K562 (cell line): ENCODE data around the gene GSS. TPM values are rescaled to one million over a fixed set of nuclear protein-coding genes. Genes with fewer than 3 reads are reported as not detected.

ENCODE experiments used
- BRF1 ChIP-seq: IDR thresholded peaks from 3 replicates; pipeline ENCODE4 v1.6.1; 2011; ENCODE audit warnings: borderline replicate concordance, mild to moderate bottlenecking; ENCODE audit not compliant: insufficient read length; ENCODE audit errors: extremely low read depth
- EGR1 ChIP-seq: fragments of 450-650 bp; conservative IDR thresholded peaks from 2 replicates; pipeline ENCODE4 v1.6.1; 2017; ENCODE audit warnings: mild to moderate bottlenecking
- ELK1 ChIP-seq: sonication (generic); formaldehyde crosslinking; IDR thresholded peaks from 2 replicates; pipeline ENCODE4 v1.8.1; 2022; ENCODE audit warnings: missing genetic modification reagents
- FOSL1 ChIP-seq: fragments of 200-800 bp; sonication (Bioruptor generic); conservative IDR thresholded peaks from 2 replicates; pipeline ENCODE4 v1.6.1; 2016; ENCODE audit warnings: missing genetic modification characterization, missing compliant biosample characterization
- ILK ChIP-seq: fragments of 450-650 bp; IDR thresholded peaks from 2 replicates; pipeline ENCODE4 v1.6.1; 2016; ENCODE audit warnings: missing genetic modification characterization, low read depth, mild to moderate bottlenecking, missing compliant biosample characterization, moderate library complexity, borderline replicate concordance
- MCM5 ChIP-seq: fragments of 450-650 bp; IDR thresholded peaks from 2 replicates; pipeline ENCODE4 v1.6.1; 2016; ENCODE audit warnings: low read depth
- NBN ChIP-seq: fragments of 450-650 bp; IDR thresholded peaks from 2 replicates; pipeline ENCODE4 v1.6.1; 2016; ENCODE audit warnings: low read depth, mild to moderate bottlenecking
- TRIM24 ChIP-seq, 2 experiments: fragments of 450-650 bp; IDR thresholded peaks; 2 replicates each; pipeline ENCODE4 v1.6.1; 2016
- ZNF274 ChIP-seq: IDR thresholded peaks from 2 replicates; pipeline ENCODE4 v1.6.1; 2011; ENCODE audit warnings: low read depth, mild to moderate bottlenecking, low read length, moderate library complexity, borderline replicate concordance
- ZNF407 ChIP-seq: fragments of 450-650 bp; IDR thresholded peaks from 2 replicates; pipeline ENCODE4 v1.6.1; 2016; ENCODE audit warnings: low read depth
- ZNF57 ChIP-seq: fragments of 450-650 bp; formaldehyde crosslinking; IDR thresholded peaks from 2 replicates; pipeline ENCODE4 v1.4.0; 2020; ENCODE audit warnings: mild to moderate bottlenecking, moderate library complexity
- ZNF639 ChIP-seq, 2 experiments: fragments of 200-800 bp in 1 of 2; sonication (Bioruptor generic) in 1 of 2; sonication (generic) in 1 of 2; formaldehyde crosslinking in 1 of 2; IDR thresholded peaks in 1 of 2; conservative IDR thresholded peaks in 1 of 2; 2 replicates each; pipeline versions ENCODE4 v1.5.0 to v1.6.1; 2016 to 2020; ENCODE audit warnings: missing compliant biosample characterization in 1 of 2, missing genetic modification characterization in 1 of 2, missing genetic modification reagents in 1 of 2
- polyA plus RNA-seq, 8 experiments: library from polyadenylated mRNA; depleted of rRNA in 4 of 8; stranded (reverse) in 5 of 8; unstranded in 3 of 8; fragments of >200 nt; fragmentation: Nextera tagmentation in 2 of 8; fragmentation: Illumina TruSeq in 1 of 8; extraction: Ambion mirVana in 2 of 8; extraction: Trizol in 1 of 8; gene quantifications; 2 replicates each; pipeline versions ENCODE4 v1.2.1 to v1.2.3, GENCODE V29; 2011 to 2014; ENCODE audit warnings: inconsistent platforms in 1 of 8, missing spikeins in 1 of 8
- total RNA-seq, 7 experiments: library from RNA; depleted of rRNA in 6 of 7; stranded (reverse); fragments of >200 nt in 6 of 7; fragmentation: Illumina TruSeq in 2 of 7; extraction: Trizol in 2 of 7; gene quantifications; 2 replicates each; pipeline versions ENCODE4 v1.2.1 to v1.2.3, GENCODE V29; 2011 to 2021; ENCODE audit warnings: low replicate concordance in 1 of 7

Gene GSS
- total and polyA plus RNA-seq, 9 of the 15 experiments (the other 6 are each of a cell fraction or from before 2014, with no cell fraction given): 18.4 to 165 (median 89.4) TPM

- TF ChIP-seq ZNF639 (CRISPR knock-in tag; conservative IDR thresholded peaks at IDR 0.05 in 1 of 2, IDR thresholded peaks at IDR 0.05 in 1 of 2): no peak
- no peak for TF ChIP-seq TRIM24 (IDR thresholded peaks at IDR 0.05)
- TF ChIP-seq ELK1 (CRISPR knock-in tag): no peak
- TF ChIP-seq FOSL1: peak; percentile 91
- TF ChIP-seq EGR1: no peak
- TF ChIP-seq ZNF274: no peak
- TF ChIP-seq NBN: no peak
- no peak for TF ChIP-seq ILK (tag)
- no peak for TF ChIP-seq MCM5
- TF ChIP-seq BRF1: no peak
- TF ChIP-seq ZNF407: no peak
- TF ChIP-seq ZNF57 (CRISPR knock-in tag): no peak
These were observed 64.2 kb downstream of the GSS start (continued) for GRCh38 chr20:34891166-34892062.
